ENCODE results near the gene C18orf32. TPM values are rescaled to one million over a fixed set of nuclear protein-coding genes. Genes with fewer than 3 reads are reported as not detected.
"Not testable (repeated sequence)": the region's sequence is repeated elsewhere in the genome, so short reads cannot be mapped to it uniquely, and the experiment has no call there.

C18orf32 gene
- total RNA-seq, 6 experiments from 2014 or later: 24.8 to 41.1 (median 31.1) TPM

DNA sequence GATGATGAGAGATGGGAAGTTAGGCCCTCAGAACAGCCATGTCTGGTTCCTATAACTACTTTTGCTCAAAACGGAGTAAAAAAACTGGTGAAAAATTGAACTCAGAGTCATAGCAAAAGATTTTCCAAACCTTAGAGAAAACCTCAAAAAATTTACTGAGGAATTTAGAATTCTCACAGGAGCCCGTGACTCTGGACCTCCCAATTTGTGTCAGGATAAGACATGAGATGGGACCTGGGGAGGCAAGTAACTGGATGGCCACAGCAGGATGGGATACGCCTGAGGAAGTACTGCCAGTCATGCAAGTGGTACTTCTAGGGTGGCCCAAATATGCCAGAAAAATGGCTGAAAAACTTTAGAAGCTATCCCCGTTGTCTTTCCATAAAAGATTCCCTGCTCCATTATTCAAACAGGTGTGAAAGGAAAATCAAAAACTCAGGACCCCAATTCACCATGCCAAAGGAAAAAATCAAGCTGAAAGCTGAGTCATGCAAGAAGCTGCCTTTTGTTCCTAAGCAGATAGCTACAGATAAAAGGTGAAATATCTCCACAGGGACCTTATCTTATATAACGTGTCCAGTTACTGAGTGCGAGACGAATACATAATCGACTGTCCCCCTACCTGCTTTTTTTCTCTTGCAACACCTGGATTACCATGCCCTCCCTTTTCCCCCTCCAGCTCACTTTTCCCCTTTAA, 40.7 kb upstream of the C18orf32 start:
- Histone ChIP-seq H3K36me3 (no peaks in the 10 kb centered on the region), H3K27me3 (no peaks in the 10 kb centered on the region), H3K4me1 (no peaks in the 10 kb centered on the region), H3K9me3 (no peaks in the 10 kb centered on the region), H3K4me3 (no peak overlapping the region), H3K27ac (no peak overlapping the region)
- WGBS (ENCODE audit: insufficient coverage, low coverage, low lambda C conversion rate, missing lambda C conversion rate): 60% methylated on average over 8 of the region's 8 CpGs
- intact Hi-C loops (cut with DNase I): no loop called here
- ATAC-seq: no peak
- TF ChIP-seq POLR2A (IDR thresholded peaks at IDR 0.05): no peak
- TF ChIP-seq, protein P1, sequence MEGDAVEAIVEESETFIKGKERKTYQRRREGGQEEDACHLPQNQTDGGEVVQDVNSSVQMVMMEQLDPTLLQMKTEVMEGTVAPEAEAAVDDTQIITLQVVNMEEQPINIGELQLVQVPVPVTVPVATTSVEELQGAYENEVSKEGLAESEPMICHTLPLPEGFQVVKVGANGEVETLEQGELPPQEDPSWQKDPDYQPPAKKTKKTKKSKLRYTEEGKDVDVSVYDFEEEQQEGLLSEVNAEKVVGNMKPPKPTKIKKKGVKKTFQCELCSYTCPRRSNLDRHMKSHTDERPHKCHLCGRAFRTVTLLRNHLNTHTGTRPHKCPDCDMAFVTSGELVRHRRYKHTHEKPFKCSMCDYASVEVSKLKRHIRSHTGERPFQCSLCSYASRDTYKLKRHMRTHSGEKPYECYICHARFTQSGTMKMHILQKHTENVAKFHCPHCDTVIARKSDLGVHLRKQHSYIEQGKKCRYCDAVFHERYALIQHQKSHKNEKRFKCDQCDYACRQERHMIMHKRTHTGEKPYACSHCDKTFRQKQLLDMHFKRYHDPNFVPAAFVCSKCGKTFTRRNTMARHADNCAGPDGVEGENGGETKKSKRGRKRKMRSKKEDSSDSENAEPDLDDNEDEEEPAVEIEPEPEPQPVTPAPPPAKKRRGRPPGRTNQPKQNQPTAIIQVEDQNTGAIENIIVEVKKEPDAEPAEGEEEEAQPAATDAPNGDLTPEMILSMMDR (IDR thresholded peaks at IDR 0.05): no peak
- DNase-seq: no peak

DNA sequence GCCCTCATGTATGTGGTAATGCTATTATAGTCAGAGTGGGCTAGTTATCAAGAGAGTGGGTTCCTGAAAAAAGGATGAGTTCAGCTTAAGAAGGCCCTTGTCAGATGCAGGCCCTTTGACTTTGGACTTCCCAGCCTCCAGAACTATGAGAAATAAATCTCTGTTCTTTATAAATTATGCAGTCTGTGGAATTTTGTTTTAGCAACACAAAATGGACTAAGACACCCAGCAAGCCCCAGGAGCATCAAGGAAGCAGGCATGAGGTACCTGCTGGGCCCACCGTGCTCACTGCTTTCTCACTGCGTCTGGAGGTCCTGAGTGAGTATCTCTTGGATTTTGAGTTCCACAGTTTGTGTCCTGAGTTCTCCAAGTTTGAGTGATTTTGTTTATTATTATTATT, 38.9 kb upstream of the C18orf32 start:
- ATAC-seq (no peak), DNase-seq (peak in 1 of 3 donors; percentile 3)
- Histone ChIP-seq H3K27ac (no peak overlapping the region), H3K4me3 (no peak overlapping the region), H3K4me1 (no peaks in the 10 kb centered on the region), H3K27me3 (no peaks in the 10 kb centered on the region), H3K9me3 (no peaks in the 10 kb centered on the region), H3K36me3 (no peaks in the 10 kb centered on the region)
- intact Hi-C loops (cut with DNase I): no loop called here
- no peak for TF ChIP-seq POLR2A (IDR thresholded peaks at IDR 0.05)
- TF ChIP-seq, protein P1 (IDR thresholded peaks at IDR 0.05): no peak
- WGBS (ENCODE audit: insufficient coverage, low coverage, low lambda C conversion rate, missing lambda C conversion rate): no CpG with 5 or more reads among the region's 2 CpGs

DNA sequence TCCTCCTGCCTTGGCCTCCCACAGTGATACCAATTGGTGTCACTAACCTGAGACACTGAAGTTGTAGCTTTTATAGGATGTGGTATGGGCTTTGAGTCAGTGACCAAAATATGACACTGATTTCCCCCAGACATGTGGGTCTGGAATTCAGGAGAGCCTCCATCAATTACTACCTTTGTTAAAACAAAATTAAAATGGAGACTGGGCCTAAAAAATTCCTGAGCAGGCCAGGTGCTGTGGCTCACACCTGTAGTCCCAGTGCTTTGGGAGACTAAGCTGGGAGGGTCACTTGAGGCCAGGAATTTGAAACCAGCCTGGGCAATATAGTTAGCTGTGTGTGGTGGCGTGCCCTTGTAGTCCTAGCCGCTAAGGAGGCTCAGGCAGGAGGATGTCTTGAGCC, 37.9 kb upstream of the C18orf32 start:
- DNase-seq (peak in 1 of 3 donors; percentile 4), ATAC-seq (no peak)
- Histone ChIP-seq H3K4me1 (no peaks in the 10 kb centered on the region), H3K36me3 (no peaks in the 10 kb centered on the region), H3K27me3 (no peaks in the 10 kb centered on the region), H3K9me3 (no peaks in the 10 kb centered on the region), H3K27ac (no peak overlapping the region), H3K4me3 (no peak overlapping the region)
- TF ChIP-seq, protein P1 (IDR thresholded peaks at IDR 0.05): no peak
- no peak for TF ChIP-seq POLR2A (IDR thresholded peaks at IDR 0.05)
- intact Hi-C loops (cut with DNase I): no loop called here
- no CpG with 5 or more reads among the region's 2 CpGs for WGBS (ENCODE audit: insufficient coverage, low coverage, low lambda C conversion rate, missing lambda C conversion rate)

DNA sequence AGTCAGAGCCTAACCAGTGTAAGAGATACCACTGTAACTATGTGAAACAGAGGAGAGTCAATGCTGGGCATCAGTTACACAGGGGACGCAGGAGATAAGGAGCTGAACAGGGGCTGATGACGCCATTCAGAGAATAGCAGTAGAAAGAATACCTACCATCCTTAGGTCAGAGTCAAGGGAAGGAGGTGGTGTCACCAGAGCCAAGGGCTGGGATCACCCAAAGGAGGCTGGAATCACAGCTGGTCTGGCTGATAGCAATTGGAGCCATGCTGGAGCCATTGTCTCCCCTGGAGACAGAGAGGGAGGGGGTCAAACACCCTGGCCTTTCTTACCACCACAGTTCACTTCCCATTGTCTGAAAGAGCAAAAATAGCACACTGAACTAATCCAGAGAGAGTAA, 37.3 kb upstream of the C18orf32 start:
- no peak overlapping the region for H3K4me3 ChIP-seq
- intact Hi-C loops (cut with DNase I): no loop called here
- peak in 3 of 4 donors; percentile 14 to 28 (median 28) for ATAC-seq
- H3K36me3 ChIP-seq: no peaks in the 10 kb centered on the region
- 79% methylated on average over 2 of the region's 2 CpGs for WGBS (ENCODE audit: insufficient coverage, low coverage, low lambda C conversion rate, missing lambda C conversion rate)
- TF ChIP-seq, protein P1 (IDR thresholded peaks at IDR 0.05): no peak
- no peak for TF ChIP-seq POLR2A (IDR thresholded peaks at IDR 0.05)
- no peak overlapping the region for H3K27ac ChIP-seq
- DNase-seq: peak in 1 of 3 donors; percentile 35
- H3K27me3 ChIP-seq: no peaks in the 10 kb centered on the region
- no peaks in the 10 kb centered on the region for H3K9me3 ChIP-seq
- H3K4me1 ChIP-seq: no peaks in the 10 kb centered on the region

DNA sequence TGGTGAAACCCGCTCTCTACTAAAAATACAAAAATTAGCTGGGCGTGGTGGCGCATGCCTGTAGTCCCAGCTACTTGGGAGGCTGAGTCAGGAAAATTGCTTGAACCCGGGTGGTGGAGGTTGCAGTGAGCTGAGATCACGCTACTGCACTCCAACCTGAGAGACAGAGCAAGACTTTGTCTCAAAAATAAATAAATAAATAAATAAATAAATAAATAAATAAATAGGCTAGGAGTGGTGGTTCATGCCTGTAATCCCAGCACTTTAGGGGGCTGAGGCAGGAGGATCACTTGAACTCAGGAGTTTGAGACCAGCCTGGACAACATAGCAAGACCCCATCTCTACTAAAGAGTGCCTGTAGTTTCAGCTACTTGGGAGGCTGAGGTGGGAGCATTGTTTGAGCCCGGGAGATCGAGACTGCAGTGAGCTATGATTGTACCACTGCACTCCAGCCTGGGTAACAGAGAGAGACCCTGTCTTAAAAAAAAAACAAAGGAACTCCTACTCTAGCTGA, 36.6 kb upstream of the C18orf32 start:
- WGBS (ENCODE audit: insufficient coverage, low coverage, low lambda C conversion rate, missing lambda C conversion rate): 74% methylated on average over 3 of the region's 7 CpGs
- intact Hi-C loops (cut with DNase I): not testable (repeated sequence)

More for the DNA sequence above, 36.6 kb upstream of the C18orf32 start:
- H3K4me3 ChIP-seq, H3K36me3 ChIP-seq, ATAC-seq, H3K9me3 ChIP-seq, H3K4me1 ChIP-seq, H3K27ac ChIP-seq, H3K27me3 ChIP-seq: not testable (repeated sequence)
- DNase-seq: peak in 1 of 3 donors; percentile 6

Data from right lobe of liver (tissue), 6 donors.